ENCODE data around the gene HCFC1R1. TPM values are rescaled to one million over a fixed set of nuclear protein-coding genes. Genes with fewer than 3 reads are reported as not detected.

Gene HCFC1R1
- polyA plus RNA-seq, 1 experiment, result 51.6 TPM

GRCh38 chr16:3012828-3013420, 10.8 kb downstream of the HCFC1R1 start, which contains the start of gene CLDN9:
Gene CLDN9 (plus strand): TSS chr16:3012923. CDS start chr16:3013363, 440 bp downstream.
- H3K27ac ChIP-seq (ENCODE audit: low read depth, low read length), result no peak within 1 kb of the TSS
- CTCF ChIA-PET, result interaction anchor here (1.0 kb wide), 1 partner anchor 15 kb away, joined by 3 read pairs; no protein-coding TSS in a partner anchor
- no peak within 1 kb of the TSS for H3K4me3 ChIP-seq (ENCODE audit: low read depth, low read length)
- H3K9me3 ChIP-seq (ENCODE audit: control insufficient read depth, insufficient read depth, low read length), result no peaks in the 10 kb centered on the region; the same call in 1 of the 2 replicates
- TF ChIP-seq CTCF (IDR thresholded peaks at IDR 0.05; ENCODE audit: low read depth, low read length), result no peak
- POLR2A ChIA-PET, result interaction anchor here (1.7 kb wide), 1 partner anchor 9 kb away, joined by 7 read pairs; no protein-coding TSS in a partner anchor
- DNase-seq (ENCODE audit: low read depth, low spot score), result no peak
- peaks cover 52% of the 10 kb centered on the region for H3K27me3 ChIP-seq (ENCODE audit: control insufficient read depth, insufficient read depth, low read length)

DNA sequence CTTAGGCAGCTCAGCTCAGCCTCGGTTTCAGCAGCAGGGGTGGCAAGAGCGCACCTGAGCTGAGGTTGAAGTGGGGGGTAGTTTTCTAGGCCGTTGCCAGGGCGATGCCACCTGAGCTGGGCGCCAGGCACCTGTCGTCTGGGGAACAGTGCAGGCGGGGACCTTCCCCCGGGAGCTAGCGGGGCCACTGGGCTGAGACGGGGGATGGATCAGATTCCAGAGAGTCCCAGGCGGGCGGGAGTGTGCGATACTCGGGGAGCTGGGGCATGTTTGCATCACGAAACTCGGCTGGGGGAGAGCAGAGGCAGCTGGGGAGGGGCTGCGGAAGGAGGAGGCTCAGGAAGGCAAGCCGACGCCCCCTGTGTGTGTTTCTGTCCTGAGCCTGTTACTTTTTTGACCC, 11.5 kb downstream of the HCFC1R1 start:
- H3K4me3 ChIP-seq (ENCODE audit: low read depth, low read length), result no peak overlapping the region
- ChIA-PET POLR2A (interaction anchor here (0.6 to 1.7 kb wide), 2 partner anchors 10 to 101 kb away, joined by 3 to 7 read pairs; no protein-coding TSS in a partner anchor), CTCF (interaction anchor here (1.0 kb wide), 1 partner anchor 16 kb away, joined by 3 read pairs; no protein-coding TSS in a partner anchor)
- no peak for TF ChIP-seq CTCF (IDR thresholded peaks at IDR 0.05; ENCODE audit: low read depth, low read length)
- H3K9me3 ChIP-seq (ENCODE audit: control insufficient read depth, insufficient read depth, low read length), result no peaks in the 10 kb centered on the region; the same call in 1 of the 2 replicates
- DNase-seq (ENCODE audit: low read depth, low spot score), result no peak
- no peak overlapping the region for H3K27ac ChIP-seq (ENCODE audit: low read depth, low read length)
- H3K27me3 ChIP-seq (ENCODE audit: control insufficient read depth, insufficient read depth, low read length), result peaks cover 56% of the 10 kb centered on the region

- CTCF ChIA-PET, result interaction anchor here (0.9 to 2.3 kb wide), 2 partner anchors 18 to 21 kb away, joined by 3 to 8 read pairs; no protein-coding TSS in a partner anchor
- DNase-seq (ENCODE audit: low read depth, low spot score), result no peak
- peaks cover 62% of the 10 kb centered on the region for H3K27me3 ChIP-seq (ENCODE audit: control insufficient read depth, insufficient read depth, low read length)
- H3K9me3 ChIP-seq (ENCODE audit: control insufficient read depth, insufficient read depth, low read length), result no peaks in the 10 kb centered on the region; the same call in 1 of the 2 replicates
- no peak for TF ChIP-seq CTCF (IDR thresholded peaks at IDR 0.05; ENCODE audit: low read depth, low read length)
- no peak overlapping the region for H3K4me3 ChIP-seq (ENCODE audit: low read depth, low read length)
- no peak overlapping the region for H3K27ac ChIP-seq (ENCODE audit: low read depth, low read length)
- POLR2A ChIA-PET, result interaction anchor here (1.3 kb wide), 1 partner anchor 10 kb away, joined by 8 read pairs; the partner anchor contains the start of gene TNFRSF12A
Observed at GRCh38 chr16:3010510-3010909, 13.2 kb downstream of the HCFC1R1 start.

DNA sequence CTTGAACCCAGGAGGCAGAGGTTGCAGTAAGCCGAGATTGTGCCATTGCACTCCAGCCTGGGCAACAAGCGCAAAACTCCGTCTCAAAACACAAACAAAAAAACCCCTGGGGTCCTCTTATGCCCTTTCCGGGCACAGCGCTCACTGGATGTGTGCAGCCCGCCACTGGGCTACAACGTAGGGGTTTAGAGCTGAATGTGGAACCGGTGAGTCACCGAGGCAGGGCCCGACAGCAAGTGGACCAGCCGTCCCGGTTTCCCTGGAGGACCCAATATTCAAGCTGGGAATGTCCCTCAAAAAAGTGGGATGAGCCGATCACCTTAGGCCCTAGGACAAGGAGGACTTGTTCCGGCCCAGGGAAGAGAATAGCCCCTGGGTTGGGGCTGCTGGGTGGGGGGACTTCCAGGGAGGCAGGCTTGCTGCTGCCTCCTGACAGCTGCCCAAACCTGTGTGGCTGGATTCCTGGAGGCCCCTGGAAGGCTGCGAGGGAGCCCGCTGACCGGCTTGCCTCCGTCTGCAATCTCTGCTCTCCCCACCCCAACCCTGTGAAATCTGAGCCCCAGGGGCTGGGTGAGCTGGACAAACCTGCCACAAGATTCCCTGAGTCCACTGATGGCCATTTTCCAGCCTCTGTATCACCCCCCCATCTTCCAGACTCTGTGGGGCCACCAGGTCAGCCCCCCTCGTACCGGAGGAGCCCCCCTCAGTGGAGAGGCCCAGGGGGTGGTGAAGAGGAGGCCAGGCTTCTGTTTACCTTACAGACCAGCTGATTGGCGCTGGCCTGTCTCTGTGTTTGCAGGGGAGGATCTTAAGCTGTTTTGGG, 14.0 kb downstream of the HCFC1R1 start:
- Histone ChIP-seq H3K27me3 (ENCODE audit: control insufficient read depth, insufficient read depth, low read length) (peaks cover 66% of the 10 kb centered on the region), H3K9me3 (ENCODE audit: control insufficient read depth, insufficient read depth, low read length) (no peaks in the 10 kb centered on the region; the same call in 1 of the 2 replicates), H3K4me3 (ENCODE audit: low read depth, low read length) (no peak overlapping the region), H3K27ac (ENCODE audit: low read depth, low read length) (no peak overlapping the region)
- CTCF ChIA-PET, result interaction anchor here (0.6 to 2.3 kb wide), 3 partner anchors 19 to 869 kb away, joined by 3 to 8 read pairs (median 3); no protein-coding TSS in a partner anchor
- TF ChIP-seq CTCF (IDR thresholded peaks at IDR 0.05; ENCODE audit: low read depth, low read length), result no peak
- no peak for DNase-seq (ENCODE audit: low read depth, low spot score)
- POLR2A ChIA-PET, result interaction anchor here (1.3 kb wide), 1 partner anchor 11 kb away, joined by 8 read pairs; the partner anchor contains the start of gene TNFRSF12A
